Measurements from ENCODE around the gene DLAT.

DLAT gene

DNA sequence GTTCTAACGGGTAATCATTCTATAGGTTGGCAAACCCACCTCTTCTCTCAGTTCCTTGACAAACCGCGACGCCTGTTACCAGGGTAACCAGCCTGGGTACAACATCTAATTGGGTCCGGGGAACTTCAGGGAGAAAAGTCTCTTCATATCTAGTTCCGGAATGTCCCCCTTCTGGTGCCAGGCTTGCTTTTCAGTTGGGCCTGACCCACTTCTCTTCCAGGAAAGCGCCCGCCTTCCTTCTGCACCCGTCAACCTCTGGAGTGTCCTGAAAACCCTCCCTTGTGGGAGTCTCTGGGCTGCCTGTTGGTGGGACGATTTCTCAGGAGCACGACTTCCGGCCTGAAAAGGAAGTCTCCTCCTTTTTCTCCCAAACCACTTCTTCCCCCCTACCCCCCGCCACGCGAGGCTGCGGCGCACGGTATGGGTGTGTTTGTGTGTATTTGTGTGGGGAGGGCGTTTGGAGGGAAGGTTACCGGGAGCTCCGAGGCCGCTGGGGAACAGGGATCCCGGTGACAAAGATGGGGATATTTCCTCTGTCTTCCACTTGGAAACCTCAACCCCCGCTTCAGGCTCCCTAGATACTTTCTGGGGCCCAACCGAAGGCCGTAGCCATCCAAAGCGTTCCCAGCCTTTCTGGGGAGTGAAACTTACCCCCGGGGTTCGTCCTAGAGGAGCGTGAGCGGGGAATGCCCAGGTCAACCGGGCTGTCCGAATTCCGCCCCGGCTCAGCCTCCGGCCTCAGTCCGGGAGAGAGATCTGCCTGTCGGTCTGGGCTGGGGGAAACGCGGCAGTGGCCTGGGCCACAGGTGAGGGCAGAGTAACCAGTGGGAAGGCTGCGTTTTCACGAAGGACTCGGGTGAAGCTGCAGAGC is 49.0 kb downstream of the DLAT start, which contains the start of the genes NKAPD1 and PIH1D2 (continued):
- peak; percentile 58; the same call in 1 of the 2 replicates for TF ChIP-seq ZNF558 (tag by site-specific recombination; IDR thresholded peaks at IDR 0.05)
- no peak for TF ChIP-seq ZNF302 (tag by site-specific recombination; IDR thresholded peaks at IDR 0.05; ENCODE audit: low read depth)
- TF ChIP-seq KLF7 (tag by site-specific recombination; IDR thresholded peaks at IDR 0.05; ENCODE audit: borderline replicate concordance): peak; percentile 68; the same call in 1 of the 2 replicates
- TF ChIP-seq, protein P1, sequence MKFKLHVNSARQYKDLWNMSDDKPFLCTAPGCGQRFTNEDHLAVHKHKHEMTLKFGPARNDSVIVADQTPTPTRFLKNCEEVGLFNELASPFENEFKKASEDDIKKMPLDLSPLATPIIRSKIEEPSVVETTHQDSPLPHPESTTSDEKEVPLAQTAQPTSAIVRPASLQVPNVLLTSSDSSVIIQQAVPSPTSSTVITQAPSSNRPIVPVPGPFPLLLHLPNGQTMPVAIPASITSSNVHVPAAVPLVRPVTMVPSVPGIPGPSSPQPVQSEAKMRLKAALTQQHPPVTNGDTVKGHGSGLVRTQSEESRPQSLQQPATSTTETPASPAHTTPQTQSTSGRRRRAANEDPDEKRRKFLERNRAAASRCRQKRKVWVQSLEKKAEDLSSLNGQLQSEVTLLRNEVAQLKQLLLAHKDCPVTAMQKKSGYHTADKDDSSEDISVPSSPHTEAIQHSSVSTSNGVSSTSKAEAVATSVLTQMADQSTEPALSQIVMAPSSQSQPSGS (tag by site-specific recombination; IDR thresholded peaks at IDR 0.05; ENCODE audit: low read depth): no peak
- peak; percentile 86 for TF ChIP-seq KLF8 (tag by site-specific recombination; IDR thresholded peaks at IDR 0.05)
- peak; percentile 92 for TF ChIP-seq ZNF561 (tag by site-specific recombination; IDR thresholded peaks at IDR 0.05; ENCODE audit: borderline replicate concordance)
- 0 out of 2 replicates have a peak, but pooled peaks have one; percentile 38 for TF ChIP-seq GLI4 (tag by site-specific recombination; IDR thresholded peaks at IDR 0.05)
- no peak for TF ChIP-seq ZNF658 (tag by site-specific recombination; IDR thresholded peaks at IDR 0.05)
- TF ChIP-seq ZNF335 (tag by site-specific recombination; conservative IDR thresholded peaks at IDR 0.05): peak; percentile 47
- peak; percentile 81 for TF ChIP-seq WT1 (tag by site-specific recombination; IDR thresholded peaks at IDR 0.05)
- no peak for TF ChIP-seq ZNF155 (tag by site-specific recombination; IDR thresholded peaks at IDR 0.05)
- no peak for TF ChIP-seq ZNF174 (tag by site-specific recombination; IDR thresholded peaks at IDR 0.05)
- TF ChIP-seq ZIC2 (tag by site-specific recombination; IDR thresholded peaks at IDR 0.05): peak; percentile 66
- TF ChIP-seq, protein P2, sequence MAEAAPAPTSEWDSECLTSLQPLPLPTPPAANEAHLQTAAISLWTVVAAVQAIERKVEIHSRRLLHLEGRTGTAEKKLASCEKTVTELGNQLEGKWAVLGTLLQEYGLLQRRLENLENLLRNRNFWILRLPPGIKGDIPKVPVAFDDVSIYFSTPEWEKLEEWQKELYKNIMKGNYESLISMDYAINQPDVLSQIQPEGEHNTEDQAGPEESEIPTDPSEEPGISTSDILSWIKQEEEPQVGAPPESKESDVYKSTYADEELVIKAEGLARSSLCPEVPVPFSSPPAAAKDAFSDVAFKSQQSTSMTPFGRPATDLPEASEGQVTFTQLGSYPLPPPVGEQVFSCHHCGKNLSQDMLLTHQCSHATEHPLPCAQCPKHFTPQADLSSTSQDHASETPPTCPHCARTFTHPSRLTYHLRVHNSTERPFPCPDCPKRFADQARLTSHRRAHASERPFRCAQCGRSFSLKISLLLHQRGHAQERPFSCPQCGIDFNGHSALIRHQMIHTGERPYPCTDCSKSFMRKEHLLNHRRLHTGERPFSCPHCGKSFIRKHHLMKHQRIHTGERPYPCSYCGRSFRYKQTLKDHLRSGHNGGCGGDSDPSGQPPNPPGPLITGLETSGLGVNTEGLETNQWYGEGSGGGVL (tag by site-specific recombination; IDR thresholded peaks at IDR 0.05): no peak
- TF ChIP-seq, protein P3, sequence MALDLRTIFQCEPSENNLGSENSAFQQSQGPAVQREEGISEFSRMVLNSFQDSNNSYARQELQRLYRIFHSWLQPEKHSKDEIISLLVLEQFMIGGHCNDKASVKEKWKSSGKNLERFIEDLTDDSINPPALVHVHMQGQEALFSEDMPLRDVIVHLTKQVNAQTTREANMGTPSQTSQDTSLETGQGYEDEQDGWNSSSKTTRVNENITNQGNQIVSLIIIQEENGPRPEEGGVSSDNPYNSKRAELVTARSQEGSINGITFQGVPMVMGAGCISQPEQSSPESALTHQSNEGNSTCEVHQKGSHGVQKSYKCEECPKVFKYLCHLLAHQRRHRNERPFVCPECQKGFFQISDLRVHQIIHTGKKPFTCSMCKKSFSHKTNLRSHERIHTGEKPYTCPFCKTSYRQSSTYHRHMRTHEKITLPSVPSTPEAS (tag by site-specific recombination; IDR thresholded peaks at IDR 0.05): 0 out of 2 replicates have a peak, but pooled peaks have one; percentile 27
- TF ChIP-seq ZNF571 (tag by site-specific recombination; IDR thresholded peaks at IDR 0.05): no peak
- TF ChIP-seq ZBTB20 (tag by site-specific recombination; IDR thresholded peaks at IDR 0.05): no peak
- TF ChIP-seq, protein P4, sequence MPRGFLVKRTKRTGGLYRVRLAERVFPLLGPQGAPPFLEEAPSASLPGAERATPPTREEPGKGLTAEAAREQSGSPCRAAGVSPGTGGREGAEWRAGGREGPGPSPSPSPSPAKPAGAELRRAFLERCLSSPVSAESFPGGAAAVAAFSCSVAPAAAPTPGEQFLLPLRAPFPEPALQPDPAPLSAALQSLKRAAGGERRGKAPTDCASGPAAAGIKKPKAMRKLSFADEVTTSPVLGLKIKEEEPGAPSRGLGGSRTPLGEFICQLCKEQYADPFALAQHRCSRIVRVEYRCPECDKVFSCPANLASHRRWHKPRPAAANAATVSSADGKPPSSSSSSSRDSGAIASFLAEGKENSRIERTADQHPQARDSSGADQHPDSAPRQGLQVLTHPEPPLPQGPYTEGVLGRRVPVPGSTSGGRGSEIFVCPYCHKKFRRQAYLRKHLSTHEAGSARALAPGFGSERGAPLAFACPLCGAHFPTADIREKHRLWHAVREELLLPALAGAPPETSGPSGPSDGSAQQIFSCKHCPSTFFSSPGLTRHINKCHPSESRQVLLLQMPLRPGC (tag by site-specific recombination; IDR thresholded peaks at IDR 0.05): peak; percentile 74
- TF ChIP-seq, protein P5, sequence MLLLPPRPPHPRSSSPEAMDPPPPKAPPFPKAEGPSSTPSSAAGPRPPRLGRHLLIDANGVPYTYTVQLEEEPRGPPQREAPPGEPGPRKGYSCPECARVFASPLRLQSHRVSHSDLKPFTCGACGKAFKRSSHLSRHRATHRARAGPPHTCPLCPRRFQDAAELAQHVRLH (tag by site-specific recombination; IDR thresholded peaks at IDR 0.05): peak; percentile 95
- peak; percentile 35; the same call in 1 of the 2 replicates for TF ChIP-seq KLF9 (tag by site-specific recombination; IDR thresholded peaks at IDR 0.05; ENCODE audit: low read depth)
- TF ChIP-seq ZNF324 (tag by site-specific recombination; IDR thresholded peaks at IDR 0.05): peak; percentile 94; the same call in 1 of the 2 replicates
- TF ChIP-seq ZNF843 (tag by site-specific recombination; IDR thresholded peaks at IDR 0.05): 0 out of 2 replicates have a peak, but pooled peaks have one; percentile 22
- no peak for TF ChIP-seq ZNF350 (tag by site-specific recombination; IDR thresholded peaks at IDR 0.05)
- TF ChIP-seq GLIS2 (tag by site-specific recombination; IDR thresholded peaks at IDR 0.05): peak; percentile 61; the same call in 1 of the 2 replicates
- peak; percentile 83 for TF ChIP-seq ZNF629 (tag by site-specific recombination; IDR thresholded peaks at IDR 0.05)
- TF ChIP-seq ZNF366 (tag by site-specific recombination; conservative IDR thresholded peaks at IDR 0.05): peak; percentile 69
- peak; percentile 87; the same call in 1 of the 2 replicates for TF ChIP-seq ZNF184 (tag by site-specific recombination; IDR thresholded peaks at IDR 0.05)
- TF ChIP-seq, protein P6, sequence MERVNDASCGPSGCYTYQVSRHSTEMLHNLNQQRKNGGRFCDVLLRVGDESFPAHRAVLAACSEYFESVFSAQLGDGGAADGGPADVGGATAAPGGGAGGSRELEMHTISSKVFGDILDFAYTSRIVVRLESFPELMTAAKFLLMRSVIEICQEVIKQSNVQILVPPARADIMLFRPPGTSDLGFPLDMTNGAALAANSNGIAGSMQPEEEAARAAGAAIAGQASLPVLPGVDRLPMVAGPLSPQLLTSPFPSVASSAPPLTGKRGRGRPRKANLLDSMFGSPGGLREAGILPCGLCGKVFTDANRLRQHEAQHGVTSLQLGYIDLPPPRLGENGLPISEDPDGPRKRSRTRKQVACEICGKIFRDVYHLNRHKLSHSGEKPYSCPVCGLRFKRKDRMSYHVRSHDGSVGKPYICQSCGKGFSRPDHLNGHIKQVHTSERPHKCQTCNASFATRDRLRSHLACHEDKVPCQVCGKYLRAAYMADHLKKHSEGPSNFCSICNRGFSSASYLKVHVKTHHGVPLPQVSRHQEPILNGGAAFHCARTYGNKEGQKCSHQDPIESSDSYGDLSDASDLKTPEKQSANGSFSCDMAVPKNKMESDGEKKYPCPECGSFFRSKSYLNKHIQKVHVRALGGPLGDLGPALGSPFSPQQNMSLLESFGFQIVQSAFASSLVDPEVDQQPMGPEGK (tag by site-specific recombination; IDR thresholded peaks at IDR 0.05): peak; percentile 71; the same call in 1 of the 2 replicates
- TF ChIP-seq TRIM28 (IDR thresholded peaks at IDR 0.05; ENCODE audit: borderline replicate concordance, low read length): peak; percentile 85
- TF ChIP-seq ZNF501 (tag by site-specific recombination; IDR thresholded peaks at IDR 0.05): peak; percentile 58; the same call in 1 of the 2 replicates

Measured in HEK293 (cell line).